Neural cell (in vitro differentiated cells): Measurements from ENCODE around the gene OR10P1.

ENCODE experiments used
- CTCF ChIP-seq: fragments of 450-650 bp; IDR thresholded peaks from 2 replicates; pipeline ENCODE4 v1.5.1; 2014; ENCODE audit warnings: antibody characterized with exemption, mild to moderate bottlenecking, moderate library complexity; ENCODE audit not compliant: poor library complexity, severe bottlenecking
- EZH2 ChIP-seq: fragments of 200-600, 300-800 bp; shearing (Covaris generic), sonication (generic); IDR thresholded peaks from 2 replicates; pipeline ENCODE4 v1.6.1; 2014; ENCODE audit warnings: antibody characterized with exemption, low read length, borderline replicate concordance, mild to moderate bottlenecking; ENCODE audit not compliant: insufficient read depth, poor library complexity, severe bottlenecking
- POLR2AphosphoS5 ChIP-seq: IDR thresholded peaks from 2 replicates; pipeline ENCODE4 v1.6.1; 2012
- RAD21 ChIP-seq: fragments of 450-650 bp; conservative IDR thresholded peaks from 2 replicates; pipeline ENCODE4 v1.6.1; 2014; ENCODE audit warnings: antibody characterized with exemption, mild to moderate bottlenecking, moderate library complexity
- REST ChIP-seq: IDR thresholded peaks from 2 replicates; pipeline ENCODE4 v1.6.1; 2012; ENCODE audit warnings: borderline replicate concordance
- SMC3 ChIP-seq: fragments of 450-650 bp; conservative IDR thresholded peaks from 2 replicates; pipeline ENCODE4 v1.6.1; 2014; ENCODE audit warnings: antibody characterized with exemption, mild to moderate bottlenecking, moderate library complexity; ENCODE audit not compliant: poor library complexity
- TAF1 ChIP-seq: IDR thresholded peaks from 2 replicates; pipeline ENCODE4 v1.6.1; 2012; ENCODE audit warnings: low read depth

- TF ChIP-seq EZH2, result no peak
- TF ChIP-seq CTCF, result no peak
- TF ChIP-seq TAF1, result no peak
- TF ChIP-seq POLR2AphosphoS5, result no peak
- TF ChIP-seq SMC3, result no peak
- no peak for TF ChIP-seq REST
- TF ChIP-seq RAD21, result no peak
Measured at GRCh38 chr12:55631733-55632132, 5.0 kb upstream of the OR10P1 start.
